CD4-positive, alpha-beta T cell treated with Interleukin-12 subunit alpha and Interleukin-12 subunit beta, for 1 hour (primary cell): ENCODE results near the gene AKT3.

Source experiments
- DNase-seq: peaks from one replicate; pipeline ENCODE4 v3.0.0-alpha.2; 2020

AKT3 gene

GRCh38 chr1:243549108-243549507, 300.9 kb downstream of the AKT3 start:
- DNase-seq: no peak

- DNase-seq: no peak
Observed at GRCh38 chr1:243548516-243548915, 301.5 kb downstream of the AKT3 start.

- no peak for DNase-seq
Observed at GRCh38 chr1:243547891-243548290, 302.2 kb downstream of the AKT3 start.

GRCh38 chr1:243546457-243546856, 303.6 kb downstream of the AKT3 start:
- no peak for DNase-seq

GRCh38 chr1:243543501-243543900, 306.5 kb downstream of the AKT3 start:
- DNase-seq: no peak

- DNase-seq: no peak
Observed at GRCh38 chr1:243542739-243543415, 307.2 kb downstream of the AKT3 start.

GRCh38 chr1:243539636-243540035, 310.4 kb downstream of the AKT3 start:
- no peak for DNase-seq

GRCh38 chr1:243535014-243535413, 315.0 kb downstream of the AKT3 start:
- no peak for DNase-seq

- no peak for DNase-seq
Observed at GRCh38 chr1:243529512-243529911, 320.5 kb downstream of the AKT3 start.

GRCh38 chr1:243528459-243529121, 321.5 kb downstream of the AKT3 start:
- no peak for DNase-seq

GRCh38 chr1:243526180-243526579, 323.9 kb downstream of the AKT3 start:
- no peak for DNase-seq

- no peak for DNase-seq
Observed at GRCh38 chr1:243525085-243525487, 325.0 kb downstream of the AKT3 start.

GRCh38 chr1:243523766-243524165, 326.3 kb downstream of the AKT3 start:
- no peak for DNase-seq

GRCh38 chr1:243520831-243521230, 329.2 kb downstream of the AKT3 start:
- no peak for DNase-seq

GRCh38 chr1:243514927-243515326, 335.1 kb downstream of the AKT3 start:
- DNase-seq: no peak

- no peak for DNase-seq
Observed at GRCh38 chr1:243513726-243514491, 336.1 kb downstream of the AKT3 start.

- DNase-seq: no peak
Observed at GRCh38 chr1:243510928-243511327, 339.1 kb downstream of the AKT3 start.

- no peak for DNase-seq
Observed at GRCh38 chr1:243508943-243509342, 341.1 kb downstream of the AKT3 start.

- peak; percentile 38 for DNase-seq
Observed at GRCh38 chr1:243508303-243508713, 341.7 kb downstream of the AKT3 start.

- DNase-seq: no peak
Observed at GRCh38 chr1:243507672-243508302, 342.3 kb downstream of the AKT3 start.

GRCh38 chr1:243507001-243507671, 342.9 kb downstream of the AKT3 start:
- no peak for DNase-seq

- no peak for DNase-seq
Observed at GRCh38 chr1:243505986-243506689, 343.9 kb downstream of the AKT3 start.
